Mesenchymal stem cell (in vitro differentiated cells and primary cell): ENCODE results near the gene EPS8L3.

ENCODE experiments used
- DNase-seq: peaks from one replicate; pipeline ENCODE4 v3.0.0-alpha.2; 2013
- H2AFZ ChIP-seq: one replicate; pipeline ENCODE4 v1.6.1; 2013; ENCODE audit warnings: low read depth, mild to moderate bottlenecking, control low read depth, inconsistent platforms, low read length, moderate library complexity
- H2AK5ac ChIP-seq: 2 replicates; pipeline ENCODE4 v1.6.1; 2013; ENCODE audit warnings: low read length, moderate library complexity, mild to moderate bottlenecking, inconsistent platforms; ENCODE audit not compliant: severe bottlenecking
- H2BK120ac ChIP-seq: one replicate; pipeline ENCODE4 v1.6.1; 2013; ENCODE audit warnings: low read depth, mild to moderate bottlenecking, inconsistent platforms, low read length, moderate library complexity
- H2BK12ac ChIP-seq, 2 experiments: one replicate each; pipeline ENCODE4 v1.6.1; 2013; ENCODE audit warnings: inconsistent platforms in 2 of 2, low read length in 2 of 2, mild to moderate bottlenecking in 2 of 2, moderate library complexity in 2 of 2, control low read depth in 1 of 2
- H2BK15ac ChIP-seq: one replicate; pipeline ENCODE4 v1.6.1; 2013; ENCODE audit warnings: mild to moderate bottlenecking, low read depth, inconsistent platforms; ENCODE audit not compliant: poor library complexity, severe bottlenecking
- H2BK5ac ChIP-seq: 2 replicates; pipeline ENCODE4 v1.6.1; 2013; ENCODE audit warnings: low read depth, mild to moderate bottlenecking, low read length, control low read depth, inconsistent platforms; ENCODE audit not compliant: poor library complexity, severe bottlenecking
- H3K14ac ChIP-seq, 2 experiments: one replicate each; pipeline ENCODE4 v1.6.1; 2013; ENCODE audit warnings: inconsistent platforms in 2 of 2, low read length in 2 of 2, control low read depth in 1 of 2, mild to moderate bottlenecking in 1 of 2, moderate library complexity in 1 of 2
- H3K18ac ChIP-seq, 2 experiments: one replicate each; pipeline ENCODE4 v1.6.1; 2013; ENCODE audit warnings: inconsistent platforms in 2 of 2, low read length in 2 of 2, control low read depth in 1 of 2, low read depth in 1 of 2, mild to moderate bottlenecking in 1 of 2
- H3K23ac ChIP-seq, 2 experiments: one replicate each; pipeline ENCODE4 v1.6.1; 2013; ENCODE audit warnings: inconsistent platforms in 2 of 2, low read length in 2 of 2, mild to moderate bottlenecking in 2 of 2, moderate library complexity in 2 of 2, control low read depth in 1 of 2
- H3K27ac ChIP-seq: 2 replicates; pipeline ENCODE4 v1.5.1; 2013; ENCODE audit warnings: mild to moderate bottlenecking, moderate library complexity, low read length, control low read depth, inconsistent platforms; ENCODE audit not compliant: poor library complexity, severe bottlenecking
- H3K27me3 ChIP-seq, 2 experiments: 2 replicates each; pipeline versions ENCODE4 v1.6.1 to v1.7.0; 2013; ENCODE audit warnings: low read length in 2 of 2, mild to moderate bottlenecking in 2 of 2, moderate library complexity in 2 of 2, control low read depth in 1 of 2, inconsistent platforms in 1 of 2; ENCODE audit not compliant: control insufficient read depth in 1 of 2, insufficient read depth in 1 of 2
- H3K36me3 ChIP-seq, 2 experiments: 2 replicates each; pipeline versions ENCODE4 v1.6.1 to v1.7.0; 2013; ENCODE audit warnings: low read length in 2 of 2, control low read depth in 1 of 2, inconsistent platforms in 1 of 2, low read depth in 1 of 2, mild to moderate bottlenecking in 1 of 2; ENCODE audit not compliant: insufficient read depth in 2 of 2, control insufficient read depth in 1 of 2
- H3K4ac ChIP-seq, 2 experiments: one replicate each; pipeline ENCODE4 v1.6.1; 2013; ENCODE audit warnings: inconsistent platforms in 2 of 2, low read length in 2 of 2, mild to moderate bottlenecking in 2 of 2, moderate library complexity in 2 of 2, control low read depth in 1 of 2, low read depth in 1 of 2
- H3K4me1 ChIP-seq: 2 replicates; pipeline ENCODE4 v1.6.1; 2013; ENCODE audit warnings: low read depth, low read length, control low read depth; ENCODE audit not compliant: control insufficient read depth, insufficient read depth
- H3K4me2 ChIP-seq: 2 replicates; pipeline ENCODE4 v1.6.1; 2013; ENCODE audit warnings: low read length, mild to moderate bottlenecking, inconsistent platforms; ENCODE audit not compliant: poor library complexity, severe bottlenecking
- H3K4me3 ChIP-seq, 2 experiments: 2 replicates each; pipeline versions ENCODE4 v1.5.1 to v1.7.0; 2013; ENCODE audit warnings: low read length in 2 of 2, mild to moderate bottlenecking in 2 of 2, control low read depth in 1 of 2, low read depth in 1 of 2; ENCODE audit not compliant: insufficient read depth in 1 of 2
- H3K79me1 ChIP-seq: replicated peaks from 2 replicates; pipeline ENCODE4 v1.6.1; 2013; ENCODE audit warnings: mild to moderate bottlenecking, control low read depth, low read length, inconsistent platforms; ENCODE audit not compliant: poor library complexity, severe bottlenecking
- H3K9ac ChIP-seq: 2 replicates; pipeline ENCODE4 v1.7.0; 2013; ENCODE audit warnings: mild to moderate bottlenecking, low read length, moderate library complexity
- H3K9me3 ChIP-seq: 2 replicates; pipeline ENCODE4 v1.7.0; 2013; ENCODE audit warnings: mild to moderate bottlenecking, low read length; ENCODE audit not compliant: control insufficient read depth
- H4K8ac ChIP-seq: one replicate; pipeline ENCODE4 v1.6.1; 2013; ENCODE audit warnings: inconsistent platforms, mild to moderate bottlenecking, low read length, moderate library complexity
- H4K91ac ChIP-seq: one replicate; pipeline ENCODE4 v1.6.1; 2013; ENCODE audit warnings: mild to moderate bottlenecking, low read length, inconsistent platforms
- WGBS: methylation state at CpG from one replicate; pipeline ENCODE4 v1.1.7; 2013; ENCODE audit warnings: mixed read lengths; 5-methylcytosine and 5-hydroxymethylcytosine counted together

EPS8L3 gene

DNA sequence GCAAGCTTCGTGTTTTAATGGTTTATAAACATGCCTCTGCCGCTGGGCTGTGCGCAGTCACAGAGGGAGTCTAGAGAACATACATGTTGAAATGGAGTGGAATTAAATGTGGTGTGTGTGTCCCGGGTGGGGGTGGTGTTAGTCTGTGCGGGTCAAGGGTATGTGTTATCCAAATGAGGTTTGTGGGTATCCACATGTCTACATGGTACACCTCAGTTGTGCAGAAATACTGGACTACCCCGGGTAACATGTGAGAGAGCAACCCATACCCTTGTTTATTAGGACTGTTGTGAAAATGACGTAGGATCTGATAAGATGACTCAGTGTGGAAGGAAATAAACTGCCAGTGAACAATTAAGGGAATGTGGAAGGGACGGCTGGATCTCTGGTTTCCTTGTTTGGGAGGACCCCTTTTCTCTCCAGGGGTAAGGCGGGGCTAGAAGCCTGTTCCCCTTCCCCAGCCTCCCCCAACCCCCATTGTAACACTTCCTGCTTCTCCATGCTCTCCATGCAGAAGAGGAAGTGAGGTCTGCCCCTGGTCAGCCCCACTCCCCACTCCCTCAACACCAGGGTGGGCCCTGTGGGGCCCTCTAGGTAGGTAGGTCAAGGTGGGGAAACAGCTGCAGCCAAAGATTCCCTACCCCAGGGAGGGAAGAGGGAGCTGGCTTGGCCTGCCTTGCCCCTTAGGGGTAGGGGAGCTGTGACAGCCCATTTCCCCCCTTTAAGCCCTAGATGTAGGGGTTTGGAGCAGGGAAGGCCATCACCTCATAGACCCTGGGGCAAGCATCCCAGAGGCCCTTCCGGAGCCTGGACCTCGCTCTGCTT, 690 bp downstream of the EPS8L3 start:
- peak overlapping the region; percentile 34 to 86 for H2BK12ac ChIP-seq
- 71% methylated on average over 10 of the region's 11 CpGs for WGBS
- no peak overlapping the region for H2AK5ac ChIP-seq
- no peaks in the 10 kb centered on the region for H3K79me1 ChIP-seq
- peak overlapping the region in 1 of 2 experiments; percentile 86 for H3K14ac ChIP-seq
- peak overlapping the region; percentile 94 for H2BK120ac ChIP-seq
- no peak overlapping the region for H2BK5ac ChIP-seq
- peak overlapping the region; percentile 92 to 95 for H3K4ac ChIP-seq
- no peaks in the 10 kb centered on the region for H3K9me3 ChIP-seq
- no peak overlapping the region for H3K4me2 ChIP-seq
- no peak overlapping the region for H3K23ac ChIP-seq
- peak overlapping the region; percentile 90 for H4K91ac ChIP-seq
- DNase-seq, result peak; percentile 95
- no peak overlapping the region for H3K4me3 ChIP-seq
- H3K4me1 ChIP-seq, result no peaks in the 10 kb centered on the region
- H2AFZ ChIP-seq, result peak overlapping the region; percentile 42
- peak overlapping the region; percentile 91 for H4K8ac ChIP-seq
- no peak overlapping the region for H3K9ac ChIP-seq
- H3K36me3 ChIP-seq, result no peaks in the 10 kb centered on the region
- peak overlapping the region; percentile 78 to 85 for H3K18ac ChIP-seq
- no peak overlapping the region for H3K27ac ChIP-seq
- peaks cover 7 to 13% of the 10 kb centered on the region in 2 experiments for H3K27me3 ChIP-seq
- H2BK15ac ChIP-seq, result no peak overlapping the region

GRCh38 chr1:109762039-109762585, 1.6 kb downstream of the EPS8L3 start:
- Histone ChIP-seq H3K4me1 (no peaks in the 10 kb centered on the region), H4K8ac (no peak overlapping the region), H2BK5ac (no peak overlapping the region), H3K79me1 (no peaks in the 10 kb centered on the region), H2BK15ac (peak overlapping the region; percentile 56), H3K36me3 (no peaks in the 10 kb centered on the region), H2AK5ac (no peak overlapping the region), H3K4me3 (no peak overlapping the region), H4K91ac (peak overlapping the region; percentile 74), H2BK12ac (peak overlapping the region; percentile 23 to 34), H3K4ac (peak overlapping the region in 1 of 2 experiments; percentile 41), H2BK120ac (no peak overlapping the region), H3K4me2 (no peak overlapping the region), H3K27ac (no peak overlapping the region), H3K27me3 (peaks cover 7 to 13% of the 10 kb centered on the region in 2 experiments), H3K18ac (peak overlapping the region in 1 of 2 experiments; percentile 3), H3K23ac (no peak overlapping the region), H3K9me3 (no peaks in the 10 kb centered on the region), H3K14ac (no peak overlapping the region), H2AFZ (no peak overlapping the region), H3K9ac (no peak overlapping the region)
- 93% methylated on average over 7 of the region's 7 CpGs for WGBS
- DNase-seq, result no peak

DNA sequence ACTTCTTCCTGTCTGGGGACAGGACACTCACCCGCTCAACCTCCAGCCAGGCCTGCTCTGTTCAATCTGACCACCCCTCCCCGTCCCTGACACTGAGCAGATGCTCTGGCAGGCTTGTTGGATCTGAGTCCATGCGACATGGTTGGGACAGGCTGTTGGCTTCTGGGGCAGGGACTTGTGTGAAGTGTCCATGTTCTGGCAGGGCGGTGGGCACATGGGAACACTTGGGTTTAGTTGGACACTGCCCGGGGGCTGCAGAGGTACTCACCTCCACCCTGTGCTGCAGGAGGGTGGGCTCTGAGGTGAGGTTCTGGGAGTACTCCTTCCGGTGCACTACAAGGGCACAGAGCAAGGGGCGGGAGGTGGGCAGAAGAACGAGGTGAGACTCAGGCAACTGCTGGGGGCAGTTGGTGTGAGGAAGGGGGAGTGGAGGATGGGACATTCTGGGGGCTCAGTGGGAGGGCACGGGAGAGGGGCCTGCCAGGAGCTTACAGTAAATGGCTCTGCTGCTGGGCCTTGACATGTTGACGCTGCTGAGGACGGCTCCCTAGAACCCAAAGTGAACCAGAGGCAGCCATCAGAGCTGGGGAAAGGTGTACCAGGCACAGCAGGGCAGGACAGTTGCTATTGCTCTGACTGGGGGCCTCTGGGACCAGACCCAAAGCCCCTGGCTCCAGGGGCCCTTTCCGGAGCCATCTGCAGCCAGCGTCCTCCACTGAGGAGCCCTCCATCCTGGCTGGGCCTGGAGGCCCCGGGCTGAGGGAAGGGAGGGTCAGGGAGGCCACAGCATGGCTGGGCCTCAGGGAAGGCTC, 2.3 kb downstream of the EPS8L3 start:
- H4K91ac ChIP-seq, result peak overlapping the region; percentile 63
- peak; percentile 52 for DNase-seq
- 76% methylated on average over 13 of the region's 14 CpGs for WGBS

More for the DNA sequence above, 2.3 kb downstream of the EPS8L3 start:
- Histone ChIP-seq H2BK5ac (no peak overlapping the region), H4K8ac (peak overlapping the region; percentile 57), H3K4ac (peak overlapping the region in 1 of 2 experiments; percentile 41), H3K9me3 (no peaks in the 10 kb centered on the region), H2BK120ac (no peak overlapping the region), H3K36me3 (no peaks in the 10 kb centered on the region), H3K18ac (peak overlapping the region in 1 of 2 experiments; percentile 48), H3K27ac (no peak overlapping the region), H2BK12ac (peak overlapping the region; percentile 7 to 37), H3K4me3 (no peak overlapping the region), H3K23ac (no peak overlapping the region), H3K79me1 (no peaks in the 10 kb centered on the region), H2AK5ac (no peak overlapping the region), H3K9ac (no peak overlapping the region), H3K4me1 (no peaks in the 10 kb centered on the region), H3K27me3 (peaks cover 7 to 13% of the 10 kb centered on the region in 2 experiments), H2BK15ac (peak overlapping the region; percentile 84), H3K14ac (no peak overlapping the region), H2AFZ (no peak overlapping the region), H3K4me2 (no peak overlapping the region)
